ENCODE measurements around the gene FHIT.

The FHIT gene

DNA sequence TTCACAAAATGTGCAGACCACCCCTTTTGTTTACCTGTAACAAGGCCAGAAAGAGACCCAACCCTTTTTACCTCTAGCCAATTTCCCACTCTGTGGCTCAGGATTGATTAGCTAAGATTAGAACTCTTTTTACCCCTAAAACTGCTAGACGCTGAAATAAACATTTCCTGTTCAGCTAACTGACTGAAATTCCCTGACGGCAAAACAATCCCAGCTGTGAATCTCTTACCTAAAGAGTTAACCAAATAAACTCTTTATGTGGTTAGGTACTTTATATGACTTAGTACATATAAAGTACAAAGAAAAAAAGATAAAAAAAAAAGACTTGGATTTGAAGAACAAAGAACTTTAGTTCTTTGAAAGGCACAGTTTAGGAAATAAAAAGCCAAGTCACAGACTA is 988.7 kb downstream of the FHIT start:
- no peak for DNase-seq (ENCODE audit: low read depth in 3 of 3, low spot score in 1 of 3)

DNA sequence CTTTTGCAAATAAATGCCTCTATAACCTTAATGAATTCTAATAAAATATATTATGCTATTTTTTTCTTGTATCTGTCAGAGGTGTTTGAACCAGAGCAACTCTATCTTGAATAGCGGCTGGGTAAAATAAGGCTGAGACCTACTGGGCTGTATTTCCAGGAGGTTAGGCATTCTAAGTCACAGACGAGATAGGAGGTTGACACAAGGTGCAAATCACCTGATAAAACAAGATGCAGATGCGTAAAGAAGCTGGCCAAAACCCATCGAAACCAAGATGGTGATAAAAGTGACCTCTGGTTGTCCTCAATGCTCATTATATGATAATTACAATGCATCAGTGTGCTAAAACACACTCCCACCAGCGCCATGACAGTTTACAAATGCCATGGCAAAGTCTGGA is 990.7 kb downstream of the FHIT start:
- no peak for DNase-seq (ENCODE audit: low read depth in 3 of 3, low spot score in 1 of 3)

DNA sequence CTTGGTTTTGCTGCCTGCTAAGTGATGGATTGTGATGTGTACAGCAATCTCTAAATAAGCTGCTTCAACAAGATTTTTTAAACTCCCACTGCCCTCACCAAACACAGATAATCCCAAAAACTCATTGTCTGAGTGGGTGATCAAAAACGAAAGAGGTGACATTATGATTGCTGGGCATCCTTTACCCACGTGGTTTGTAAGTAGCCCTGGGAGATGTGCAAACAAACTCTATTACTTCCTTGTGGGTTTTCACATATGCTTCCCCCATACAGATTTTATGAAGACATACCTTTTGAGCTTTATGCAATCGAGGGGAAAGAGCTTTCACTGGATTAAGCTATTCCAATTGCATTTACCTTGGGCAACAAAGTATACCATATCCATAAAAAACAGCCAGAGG is 1000.4 kb downstream of the FHIT start:
- DNase-seq (ENCODE audit: low read depth in 3 of 3, low spot score in 1 of 3): no peak

DNA sequence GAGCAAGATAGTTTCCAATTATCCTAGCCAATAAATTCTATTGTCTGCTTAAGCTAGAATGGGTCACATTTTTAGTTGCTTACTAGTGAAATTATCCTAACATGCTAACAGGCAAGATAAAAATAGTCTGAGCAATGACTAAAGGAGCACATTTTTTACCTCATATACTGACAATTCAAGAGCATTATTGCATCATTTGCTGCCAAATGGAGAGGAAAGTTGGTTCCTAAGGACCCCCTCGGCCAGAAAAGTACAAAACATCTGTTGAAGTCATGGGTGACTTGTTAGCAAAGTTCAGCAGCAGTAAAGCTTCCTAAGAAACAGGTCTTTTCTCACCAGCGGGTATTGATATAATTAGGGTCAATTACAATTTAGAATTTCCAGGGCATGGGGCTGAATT is 1001.0 kb downstream of the FHIT start:
- DNase-seq (ENCODE audit: low read depth in 3 of 3, low spot score in 1 of 3): no peak

DNA sequence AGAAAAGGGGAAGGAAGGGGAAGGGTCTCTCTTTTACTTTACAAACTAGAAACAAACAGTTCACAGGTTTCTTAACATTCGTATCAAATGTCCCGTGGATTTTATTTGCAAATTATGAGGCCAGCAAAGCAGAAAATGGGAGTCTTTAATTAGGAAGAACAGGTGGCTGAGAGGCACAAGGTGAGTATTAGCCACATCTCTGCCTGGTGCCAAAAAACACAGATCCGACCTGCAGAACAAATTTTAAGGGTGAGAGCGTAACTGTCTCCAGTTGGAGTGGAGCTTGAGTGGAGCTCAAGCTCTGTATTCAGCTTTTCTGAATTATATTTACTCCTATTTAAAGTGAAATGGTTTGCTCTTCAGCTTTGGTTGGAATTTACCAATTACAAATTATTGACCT is 1004.9 kb downstream of the FHIT start:
- no peak for DNase-seq (ENCODE audit: low read depth in 3 of 3, low spot score in 1 of 3)

DNA sequence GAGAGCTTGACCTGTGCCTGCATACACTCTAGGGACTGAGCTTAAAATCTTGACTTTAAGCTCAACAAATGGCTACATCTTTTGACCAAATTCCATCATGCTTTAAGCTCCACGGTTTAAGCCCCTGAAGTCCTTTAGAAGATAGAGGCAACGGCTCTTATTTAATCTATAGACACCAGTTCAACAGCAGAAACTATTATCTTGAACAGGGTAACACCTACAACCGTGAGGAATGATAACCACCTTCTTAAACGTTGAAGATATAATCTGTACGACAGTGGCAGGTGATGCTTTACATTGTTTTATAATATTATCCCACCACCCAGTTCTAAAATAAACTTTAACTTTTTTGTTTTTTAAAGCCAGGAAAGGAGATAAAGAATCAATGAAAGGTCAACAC is 1007.8 kb downstream of the FHIT start:
- DNase-seq (ENCODE audit: low read depth in 3 of 3, low spot score in 1 of 3): no peak

DNA sequence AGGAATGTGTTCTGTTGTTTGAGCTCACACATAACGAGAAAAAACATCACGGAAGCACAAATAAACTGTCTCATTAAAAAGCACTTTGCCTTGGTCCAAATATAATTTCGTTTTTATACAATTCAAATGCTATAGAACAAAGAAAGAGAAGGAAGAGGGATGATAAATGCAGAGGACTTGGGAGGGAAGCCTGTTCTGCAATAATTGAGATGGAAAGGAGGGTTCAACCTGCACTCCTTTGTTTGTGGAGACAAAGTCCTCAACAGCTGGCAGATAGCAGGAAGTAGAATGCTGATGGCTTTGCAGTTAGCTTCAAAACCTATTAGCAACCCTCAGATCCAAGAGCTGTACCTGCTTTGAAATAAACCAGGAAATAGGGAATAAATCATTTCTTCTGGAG is 1010.8 kb downstream of the FHIT start:
- no peak for DNase-seq (ENCODE audit: low read depth in 3 of 3, low spot score in 1 of 3)

DNA sequence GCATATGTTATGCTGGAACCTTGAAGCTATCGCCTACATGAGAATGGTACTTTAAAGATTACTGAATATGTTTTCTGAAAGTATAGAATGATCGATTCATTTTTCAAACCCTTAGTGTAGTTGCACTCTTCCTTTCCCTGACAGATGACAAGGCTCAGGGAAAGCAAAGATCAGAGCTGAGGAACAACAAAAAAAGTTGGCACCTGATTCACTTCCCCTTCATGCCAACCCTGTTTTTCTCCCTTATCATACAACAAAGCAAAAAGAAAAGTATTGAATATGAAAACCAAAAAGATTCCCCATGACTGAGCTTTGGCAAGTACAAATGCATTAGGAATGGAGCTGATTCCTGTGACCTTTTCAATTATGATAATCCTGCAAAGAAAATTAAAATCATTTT is 1012.7 kb downstream of the FHIT start:
- no peak for DNase-seq (ENCODE audit: low read depth in 3 of 3, low spot score in 1 of 3)

DNA sequence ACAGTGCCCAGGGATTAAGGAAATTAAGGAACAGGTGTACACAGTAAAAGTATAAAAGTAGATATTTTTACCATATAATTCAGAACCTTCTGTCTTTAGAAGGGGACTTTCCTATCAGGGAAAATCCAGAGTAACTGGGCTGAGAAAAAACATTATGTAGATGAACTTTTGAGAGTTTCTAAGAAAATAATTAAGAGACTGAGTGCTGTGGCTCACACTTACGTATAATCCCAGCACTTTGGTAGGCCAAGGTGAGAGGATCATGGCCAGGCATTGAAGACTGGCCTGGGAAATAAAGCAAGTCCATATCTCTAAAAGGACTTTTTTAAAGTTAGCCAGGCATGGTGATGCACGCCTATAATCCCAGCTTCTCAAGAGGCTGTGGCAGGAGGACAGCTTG is 1021.8 kb downstream of the FHIT start:
- DNase-seq (ENCODE audit: low read depth in 3 of 3, low spot score in 1 of 3): no peak

DNA sequence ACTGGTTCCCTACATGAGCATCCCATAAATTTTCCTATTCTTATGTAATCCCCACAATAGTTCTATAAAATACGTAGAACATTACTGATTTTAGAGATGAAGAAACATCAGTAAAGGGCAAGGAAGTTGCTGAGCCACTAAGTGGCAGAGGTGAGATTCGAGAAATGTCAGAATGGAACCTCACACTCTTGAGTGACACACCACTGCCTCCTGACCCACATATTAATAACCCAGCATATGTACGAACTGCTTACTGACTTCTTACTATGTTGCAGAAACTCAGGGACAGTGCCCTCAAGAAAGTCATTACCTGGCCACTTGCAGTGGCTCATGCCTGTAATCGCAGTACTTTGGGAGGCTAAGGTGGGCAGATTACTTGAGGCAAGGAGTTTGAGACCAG is 1022.4 kb downstream of the FHIT start:
- no peak for DNase-seq (ENCODE audit: low read depth in 3 of 3, low spot score in 1 of 3)

DNA sequence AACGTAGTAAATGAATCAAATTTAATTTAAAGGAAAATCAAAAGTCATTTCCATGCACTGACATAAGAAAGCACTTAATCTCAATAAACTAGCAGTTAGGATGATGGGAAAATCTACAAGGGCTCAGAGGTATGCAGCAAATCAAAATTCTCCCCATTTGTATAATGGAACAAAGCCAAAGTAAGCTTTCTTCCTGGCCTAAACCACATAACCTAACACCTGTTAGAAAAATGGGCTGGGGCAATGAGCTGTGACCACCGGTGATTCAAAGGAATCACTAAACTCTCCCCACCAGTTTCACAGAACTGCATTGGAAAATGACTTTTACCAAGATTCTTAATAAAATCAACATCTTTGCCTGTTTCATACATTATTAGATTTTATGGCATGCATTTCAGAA is 1024.3 kb downstream of the FHIT start:
- no peak for DNase-seq (ENCODE audit: low read depth in 3 of 3, low spot score in 1 of 3)

DNA sequence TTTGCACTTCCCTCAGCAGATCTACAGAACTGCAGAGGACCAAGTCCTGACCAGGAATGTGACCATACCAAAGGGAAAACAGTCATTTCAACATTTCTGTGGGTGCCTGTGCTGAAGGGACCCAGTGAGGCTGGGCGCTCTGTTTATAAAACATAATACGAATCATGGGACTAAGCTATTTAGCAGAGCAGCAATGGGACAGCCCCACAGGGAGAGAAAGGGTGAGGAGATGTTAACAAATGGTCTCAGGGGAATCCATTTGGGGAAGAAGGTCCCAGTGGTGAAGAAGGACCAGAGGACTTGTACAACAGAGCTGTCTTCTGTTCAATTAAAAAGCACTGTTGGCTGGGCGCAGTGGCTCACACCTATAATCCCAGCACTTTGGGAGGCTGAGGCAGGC is 1025.4 kb downstream of the FHIT start:
- no peak for DNase-seq (ENCODE audit: low read depth in 3 of 3, low spot score in 1 of 3)

DNA sequence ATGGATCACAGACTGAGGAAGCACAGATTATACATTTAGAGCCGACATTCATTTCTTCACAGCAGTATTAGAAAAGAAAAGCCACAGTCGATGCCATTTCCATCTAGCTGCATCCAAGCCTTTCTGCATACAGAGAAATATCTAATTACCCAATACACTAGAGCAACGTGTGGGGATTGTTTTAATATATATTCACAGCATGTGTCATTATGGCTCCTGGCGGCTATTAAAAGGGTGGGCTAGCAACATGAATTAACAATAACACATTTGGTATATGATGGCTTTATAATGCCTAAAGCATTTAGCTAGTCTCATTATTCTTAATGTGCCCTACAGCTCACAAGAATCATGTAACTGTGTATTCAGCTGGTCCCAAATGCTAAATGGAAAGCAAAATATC is 1030.5 kb downstream of the FHIT start:
- no peak for DNase-seq (ENCODE audit: low read depth in 3 of 3, low spot score in 1 of 3)

DNA sequence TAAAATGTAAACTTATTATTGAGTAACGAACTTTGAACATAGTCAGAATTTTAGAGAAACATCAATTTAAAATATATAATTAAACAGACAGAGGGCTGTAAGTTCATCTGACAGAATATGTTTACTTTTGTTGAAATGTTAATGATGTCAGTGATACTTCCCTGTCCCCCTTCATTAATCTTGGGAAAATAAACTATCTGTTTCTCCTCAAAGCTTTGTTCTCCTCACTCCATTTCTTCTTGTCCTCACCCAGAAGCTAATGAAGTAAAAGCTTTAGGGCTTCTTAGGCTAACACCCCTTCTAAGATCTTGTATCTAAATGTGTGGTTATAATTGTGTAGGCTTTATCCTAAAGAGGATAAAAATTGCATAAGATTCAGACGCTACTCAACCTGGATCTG is 1031.8 kb downstream of the FHIT start:
- DNase-seq (ENCODE audit: low read depth in 3 of 3, low spot score in 1 of 3): no peak

DNA sequence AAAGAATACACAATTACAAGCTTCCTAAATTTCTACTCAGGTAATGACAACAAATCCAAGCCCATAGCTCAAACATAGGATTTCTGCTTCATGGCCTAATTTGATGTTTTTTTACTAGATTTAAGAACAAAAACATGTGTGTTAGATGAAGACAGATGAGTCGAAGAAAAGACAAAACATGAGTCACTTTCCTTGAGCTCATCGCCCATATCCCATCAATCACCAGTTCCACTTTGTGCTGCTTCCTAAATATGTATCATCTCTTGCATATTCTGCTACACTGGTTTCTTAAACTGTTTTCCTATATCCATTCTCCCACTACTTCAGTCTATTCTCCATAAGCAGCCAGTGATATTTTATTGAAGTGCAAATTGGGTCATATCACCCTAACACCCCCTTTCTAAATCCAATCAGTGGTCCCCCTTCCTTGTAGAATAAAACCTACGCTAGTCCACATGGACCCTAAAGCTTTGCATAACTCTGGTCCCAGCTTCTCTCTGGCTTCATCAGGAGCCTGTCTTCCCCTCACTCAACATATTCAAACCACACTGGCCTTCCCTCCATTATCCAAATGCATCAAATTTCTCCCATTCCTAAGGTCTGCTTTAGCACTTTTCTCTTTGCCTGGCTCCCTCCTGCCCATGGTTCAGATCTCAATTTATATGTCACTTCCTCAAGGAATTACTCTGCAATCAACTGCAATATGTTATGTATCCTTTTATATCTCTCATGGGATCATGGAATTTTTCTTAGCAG is 1033.9 kb downstream of the FHIT start:
- no peak for DNase-seq (ENCODE audit: low read depth in 3 of 3, low spot score in 1 of 3)

DNA sequence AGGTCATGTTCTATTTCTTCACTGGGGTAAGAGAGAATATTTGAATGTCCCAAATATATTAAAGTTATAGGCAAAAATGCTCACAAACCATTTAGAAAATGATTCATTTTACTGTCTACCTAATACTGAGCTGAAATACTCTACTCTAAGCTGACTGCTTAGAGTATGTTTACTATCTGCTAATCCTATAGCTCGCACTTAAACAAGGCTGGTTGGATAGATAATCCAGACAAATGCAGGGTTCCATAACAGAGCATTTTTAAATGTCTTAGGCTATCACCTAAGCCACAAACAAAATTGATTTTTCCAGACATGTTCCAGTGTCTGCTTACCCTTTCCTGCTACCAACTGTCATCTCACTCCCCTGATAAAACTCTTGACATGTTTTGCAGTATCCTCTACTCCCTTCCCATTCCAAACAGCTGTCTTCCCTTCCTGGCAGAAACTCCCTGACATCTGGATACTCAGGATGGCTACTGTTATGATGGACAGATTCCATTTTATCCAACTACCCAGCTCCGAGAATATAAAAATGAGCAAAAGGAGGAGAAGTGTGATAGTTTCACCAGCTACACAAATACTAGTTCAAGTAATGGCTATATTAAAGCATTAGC is 1034.7 kb downstream of the FHIT start:
- no peak for DNase-seq (ENCODE audit: low read depth in 3 of 3, low spot score in 1 of 3)

DNA sequence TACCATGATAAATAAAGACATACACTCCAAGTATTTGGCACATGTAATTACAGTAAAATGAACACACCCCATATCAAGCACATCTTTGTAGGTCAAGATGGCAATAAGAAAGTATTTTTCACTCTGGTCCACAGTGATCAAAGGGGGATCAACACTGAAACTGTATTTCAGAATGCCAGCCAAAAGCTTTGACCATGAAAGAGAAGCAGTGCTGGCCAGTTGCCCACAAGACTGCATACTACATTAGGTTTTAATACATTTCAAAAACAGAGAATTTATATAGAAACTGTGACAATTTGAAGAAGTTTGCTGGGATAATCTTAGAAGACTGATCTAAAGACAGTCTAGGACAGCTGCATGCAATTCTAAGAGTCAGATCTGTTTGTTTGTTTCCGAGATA is 1035.3 kb downstream of the FHIT start:
- DNase-seq (ENCODE audit: low read depth in 3 of 3, low spot score in 1 of 3): no peak

DNA sequence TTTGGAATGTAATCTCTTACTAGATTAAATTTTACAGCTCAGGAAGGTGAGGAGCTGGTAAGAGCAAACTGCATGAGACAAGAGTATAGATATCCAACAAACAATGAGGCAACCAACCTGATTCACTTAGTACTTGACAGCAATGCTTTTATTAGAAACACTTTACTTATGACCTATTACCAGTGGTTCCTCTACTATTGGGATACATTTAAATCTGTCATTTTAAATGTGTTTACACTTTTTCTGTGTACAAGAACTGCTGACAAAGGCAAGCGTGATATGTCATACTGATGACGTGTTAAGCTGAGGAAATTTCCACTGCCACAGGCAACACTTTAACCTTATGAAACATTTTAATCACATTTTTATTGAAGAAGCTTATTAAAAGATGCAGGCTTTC is 1043.3 kb downstream of the FHIT start:
- no peak for DNase-seq (ENCODE audit: low read depth in 3 of 3, low spot score in 1 of 3)

DNA sequence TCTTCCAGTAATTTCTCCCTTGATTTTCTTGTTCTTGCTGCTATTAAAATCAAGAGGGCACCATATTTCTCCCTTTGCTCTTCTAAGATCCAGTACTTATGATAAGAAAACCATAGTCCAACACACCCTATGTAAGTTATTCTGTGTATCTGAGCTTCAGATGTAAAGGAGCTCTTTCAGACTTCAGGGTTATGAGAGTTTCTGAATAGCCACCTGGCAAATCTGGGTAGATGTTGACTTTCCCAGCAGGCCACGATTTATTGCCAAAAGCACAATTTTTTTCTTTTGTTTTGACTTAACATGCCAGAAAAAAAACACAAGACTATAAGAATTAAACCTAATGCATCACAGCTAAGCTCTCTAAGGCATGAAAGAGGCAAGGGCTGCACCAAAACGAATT is 1045.0 kb downstream of the FHIT start:
- no peak for DNase-seq (ENCODE audit: low read depth in 3 of 3, low spot score in 1 of 3)

DNA sequence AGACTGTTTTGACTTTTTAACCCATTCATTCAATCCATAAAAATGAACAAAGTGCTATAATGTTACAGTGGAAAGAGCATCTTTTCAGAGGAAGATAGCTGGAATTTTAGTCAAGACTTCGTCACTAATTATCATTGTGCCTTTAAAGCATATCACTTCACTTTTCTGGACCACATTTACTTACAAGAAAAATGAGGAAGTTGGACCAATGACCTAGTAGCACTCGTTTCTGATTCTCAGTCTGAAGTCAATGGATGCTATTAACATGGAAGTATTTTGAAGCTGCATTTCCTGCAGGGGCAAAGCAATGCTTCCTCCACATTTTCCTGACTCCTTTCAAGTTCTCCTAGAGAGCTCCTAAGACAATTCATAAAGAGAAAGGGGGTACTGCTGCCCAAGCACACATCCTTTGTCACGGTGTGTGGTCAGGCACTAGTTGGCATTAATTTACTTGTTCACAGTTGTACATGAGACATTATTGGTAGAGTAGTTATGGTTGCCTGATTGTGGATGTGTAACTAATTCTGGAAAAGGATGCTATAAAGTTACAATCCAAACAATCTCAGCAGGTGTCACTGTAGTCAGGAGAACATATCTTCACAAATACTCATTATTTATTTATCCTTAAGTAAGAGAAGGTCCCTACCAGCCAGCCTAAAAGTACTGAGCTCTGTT is 1049.1 kb downstream of the FHIT start:
- DNase-seq (ENCODE audit: low read depth in 3 of 3, low spot score in 1 of 3): no peak

DNA sequence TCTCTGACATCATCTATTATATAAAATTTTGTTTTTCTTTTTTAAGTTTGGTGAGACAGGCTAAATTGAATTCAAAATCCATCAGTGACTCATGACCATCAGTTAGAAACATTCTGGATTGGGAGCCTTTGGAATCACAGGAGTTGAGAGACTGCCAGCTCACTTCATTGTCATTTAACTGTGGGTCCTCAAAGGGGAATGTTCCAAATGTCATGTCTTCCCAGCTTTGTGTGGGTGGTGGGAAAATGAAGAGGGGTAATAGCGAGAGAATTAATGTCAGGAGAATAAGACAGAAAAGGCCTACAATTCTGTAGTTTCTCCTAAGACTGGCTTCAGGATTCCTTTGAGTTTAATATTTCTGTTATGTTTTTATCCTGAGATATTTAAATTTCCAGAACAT is 1051.9 kb downstream of the FHIT start:
- no peak for DNase-seq (ENCODE audit: low read depth in 3 of 3, low spot score in 1 of 3)

DNA sequence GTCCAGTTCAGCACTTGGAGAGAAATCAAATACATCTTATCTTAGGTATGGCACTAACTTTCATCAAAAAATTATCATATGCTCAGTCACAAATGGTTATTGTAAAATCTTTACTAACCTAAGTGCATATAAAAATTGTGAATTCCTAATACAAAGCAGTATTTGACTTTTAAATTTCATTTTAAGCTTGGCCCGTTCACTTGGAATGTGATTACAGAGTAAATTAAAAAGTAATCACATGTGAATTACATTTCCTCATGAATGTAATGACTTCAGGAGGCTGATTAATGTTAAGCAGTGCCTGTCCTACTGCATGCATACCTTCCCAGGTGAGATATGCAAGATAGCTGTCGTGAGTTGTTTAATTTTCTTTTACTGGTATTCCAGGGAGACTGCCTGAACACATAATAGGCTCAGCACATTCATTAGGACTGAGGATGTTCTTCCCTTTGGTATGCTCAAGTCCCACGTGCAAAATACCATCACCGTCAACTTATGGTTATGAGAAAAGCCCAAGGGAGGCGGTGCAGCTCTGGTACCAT is 1053.0 kb downstream of the FHIT start:
- DNase-seq (ENCODE audit: low read depth in 3 of 3, low spot score in 1 of 3): no peak
